Sigmoid colon (tissue), 7 donors: ENCODE data around the gene ZNF446. TPM values are rescaled to one million over a fixed set of nuclear protein-coding genes. Genes with fewer than 3 reads are reported as not detected.

Source experiments
- DNase-seq: peaks from one replicate; pipeline ENCODE4 v3.0.0-alpha.2; 2019
- H3K27ac ChIP-seq, 4 donors: fragments of 200-600 bp; sonication (generic); one replicate each; pipeline ENCODE4 v1.5.1; 2016 to 2019; ENCODE audit warnings: mild to moderate bottlenecking in 1 of 4
- H3K27me3 ChIP-seq, 3 donors: fragments of 200-600 bp; sonication (generic); one replicate each; pipeline ENCODE4 v1.5.1; 2019; ENCODE audit warnings: mild to moderate bottlenecking in 1 of 3
- H3K36me3 ChIP-seq, 4 donors: fragments of 200-600 bp; sonication (generic); one replicate each; pipeline ENCODE4 v1.5.1; 2016 to 2019
- H3K4me1 ChIP-seq, 4 donors: fragments of 200-600 bp; sonication (generic); one replicate each; pipeline ENCODE4 v1.5.1; 2017 to 2019
- H3K4me3 ChIP-seq, 4 donors: fragments of 200-600 bp; sonication (generic); one replicate each; pipeline ENCODE4 v1.5.1; 2017 to 2019; ENCODE audit warnings: mild to moderate bottlenecking in 2 of 4, moderate library complexity in 1 of 4
- H3K9me3 ChIP-seq, 4 donors: fragments of 200-600 bp in 3 of 4; sonication (generic) in 3 of 4; one replicate each; pipeline versions ENCODE4 v1.5.1 to v1.6.1; 2013 to 2019
- CTCF ChIP-seq, 4 experiments: fragments of 450-650 bp in 3 of 4; fragments of 200-600 bp in 1 of 4; IDR thresholded peaks; one replicate each; pipeline ENCODE4 v1.5.1; 2016 to 2019; ENCODE audit warnings: antibody characterized with exemption in 4 of 4, mild to moderate bottlenecking in 3 of 4, moderate library complexity in 2 of 4
- EP300 ChIP-seq, 4 donors: sonication (generic); formaldehyde crosslinking; IDR thresholded peaks; one replicate each; pipeline ENCODE4 v1.6.1; 2017; ENCODE audit warnings: antibody characterized with exemption in 4 of 4
- POLR2A ChIP-seq, 2 donors: fragments of 450-650 bp; IDR thresholded peaks; one replicate each; pipeline ENCODE4 v1.6.1; 2016; ENCODE audit warnings: antibody characterized with exemption in 2 of 2, mild to moderate bottlenecking in 2 of 2, moderate library complexity in 2 of 2
- POLR2AphosphoS5 ChIP-seq, 4 donors: sonication (generic); formaldehyde crosslinking; IDR thresholded peaks; one replicate each; pipeline ENCODE4 v1.6.1; 2017; ENCODE audit warnings: antibody characterized with exemption in 4 of 4
- WGBS, 2 donors: extraction: QIAGEN DNeasy Blood & Tissue Kit; methylation state at CpG; one replicate each; pipeline ENCODE4 v1.1.7; 2013; 5-methylcytosine and 5-hydroxymethylcytosine counted together
- intact Hi-C: fragments of 100-400 bp; cut with DNase I; formaldehyde crosslinking; loops from one replicate; pipeline ENCODE4 v1.15.1; 2023
- polyA plus RNA-seq, 3 donors: library from polyadenylated mRNA; stranded (reverse); fragments of 200-250 nt; gene quantifications; one replicate each; pipeline ENCODE4 v1.2.3, GENCODE V29; 2013
- small RNA-seq, 3 donors: library from RNA; depleted of rRNA; stranded (forward); fragments of <200 nt; gene quantifications; one replicate each; pipeline ENCODE3, GENCODE V24; 2016
- total RNA-seq, 4 donors: library from RNA; depleted of rRNA; stranded (reverse); fragments of >200 nt; gene quantifications; one replicate each; pipeline ENCODE4 v1.1.0, GENCODE V29; 2016
- donor health status: healthy with polysubstance abuse.
- donor health status: Bipolar disorder and iron deficiency.
- donor health status: healthy.

The ZNF446 gene
- total and polyA plus RNA-seq, 7 donors: 4.4 to 20.8 (median 11.4) TPM

- Histone ChIP-seq H3K27me3 (no peaks in the 10 kb centered on the region), H3K9me3 (no peaks in the 10 kb centered on the region)
Observed at GRCh38 chr19:58521651-58522050, 45.5 kb downstream of the ZNF446 start.

GRCh38 chr19:58522709-58523108, 46.6 kb downstream of the ZNF446 start:
- H3K4me3 ChIP-seq: no peak overlapping the region
- WGBS, 2 donors: 91 to 92% methylated on average over 3 of the region's 3 CpGs
- no peaks in the 10 kb centered on the region for H3K9me3 ChIP-seq
- H3K36me3 ChIP-seq: no peaks in the 10 kb centered on the region
- TF ChIP-seq EP300 (IDR thresholded peaks at IDR 0.05) (no peak), POLR2A (IDR thresholded peaks at IDR 0.05) (no peak), CTCF (IDR thresholded peaks at IDR 0.05) (no peak), POLR2AphosphoS5 (IDR thresholded peaks at IDR 0.05) (no peak)
- H3K27me3 ChIP-seq: no peaks in the 10 kb centered on the region
- no peak for DNase-seq
- H3K4me1 ChIP-seq: peaks cover 0 to 23% (median 21%) of the 10 kb centered on the region in 4 donors
- intact Hi-C loops: no loop called here
- H3K27ac ChIP-seq: no peak overlapping the region

More at GRCh38 chr19:58521651-58522050, 45.5 kb downstream of the ZNF446 start:
- no peak overlapping the region for H3K4me3 ChIP-seq
- intact Hi-C loops: no loop called here
- H3K27ac ChIP-seq: no peak overlapping the region
- peaks cover 0 to 34% (median 31%) of the 10 kb centered on the region in 4 donors for H3K4me1 ChIP-seq
- TF ChIP-seq EP300 (IDR thresholded peaks at IDR 0.05) (no peak), POLR2A (IDR thresholded peaks at IDR 0.05) (no peak), POLR2AphosphoS5 (IDR thresholded peaks at IDR 0.05) (no peak), CTCF (IDR thresholded peaks at IDR 0.05) (no peak)
- DNase-seq: no peak
- 77% methylated on average over 4 of the region's 4 CpGs for WGBS, 2 donors
- peaks cover 4 to 8% (median 7%) of the 10 kb centered on the region in 4 donors for H3K36me3 ChIP-seq

- peaks cover 0 to 9% (median 0%) of the 10 kb centered on the region in 3 donors for H3K27me3 ChIP-seq
- H3K4me3 ChIP-seq: no peak overlapping the region
- WGBS, 2 donors: 79 to 83% methylated on average over 3 of the region's 3 CpGs
- intact Hi-C loops: no loop called here
- H3K36me3 ChIP-seq: no peaks in the 10 kb centered on the region
- H3K4me1 ChIP-seq: no peaks in the 10 kb centered on the region
- no peak overlapping the region for H3K27ac ChIP-seq
- no peak for TF ChIP-seq POLR2AphosphoS5 (IDR thresholded peaks at IDR 0.05)
- no peak for TF ChIP-seq CTCF (IDR thresholded peaks at IDR 0.05)
- TF ChIP-seq POLR2A (IDR thresholded peaks at IDR 0.05): no peak
- TF ChIP-seq EP300 (IDR thresholded peaks at IDR 0.05): no peak
- no peaks in the 10 kb centered on the region for H3K9me3 ChIP-seq
- no peak for DNase-seq
Observed at GRCh38 chr19:58529405-58529804, 53.3 kb downstream of the ZNF446 start.

Small RNAs within 50 kb of the gene (small RNA-seq; reads per million reads assigned to genes)
- gene RN7SL693P: 0 reads per million in 3 donors
- gene RNU6-1337P: 0 reads per million in 3 donors

Other genes with a start within 250 kb of the ZNF446 start
- gene ZNF544, start 247.4 kb upstream of the ZNF446 start, total RNA-seq: 10 to 100 TPM; 25.8 to 45.1 (median 34.8) TPM
- gene ZNF544, start 247.4 kb upstream of the ZNF446 start, polyA plus RNA-seq: 10 to 100 TPM; 16.4 to 28.6 (median 20.4) TPM
- gene ZNF8, start 197.4 kb upstream of the ZNF446 start, total RNA-seq: 1 to 10 TPM; 4.9 to 8.6 (median 6.5) TPM
- gene ZNF8, start 197.4 kb upstream of the ZNF446 start, polyA plus RNA-seq: 1 to 10 TPM in 1 of 3 donors, under 1 TPM in 2; 0.60 to 2.0 (median 0.92) TPM
- gene ERVK3-1, start 171.0 kb upstream of the ZNF446 start, total RNA-seq: 10 to 100 TPM; 41.7 to 49.4 (median 44.0) TPM
- 10 to 100 TPM; 23.6 to 35.0 (median 27.6) TPM for gene ERVK3-1, start 171.0 kb upstream of the ZNF446 start, polyA plus RNA-seq
- 1 to 10 TPM; 1.4 to 3.6 (median 2.2) TPM for gene ZSCAN22, start 149.4 kb upstream of the ZNF446 start, total RNA-seq
- gene ZSCAN22, start 149.4 kb upstream of the ZNF446 start, polyA plus RNA-seq: 1 to 10 TPM in 1 of 3 donors, under 1 TPM in 2; 0.60 to 1.3 (median 0.69) TPM
- gene A1BG, start 122.9 kb upstream of the ZNF446 start, total RNA-seq: 10 to 100 TPM in 2 of 4 donors, 1 to 10 TPM in 2; 1.9 to 17.4 (median 12.1) TPM
- 10 to 100 TPM in 2 of 3 donors, 1 to 10 TPM in 1; 7.2 to 23.4 (median 16.0) TPM for gene A1BG, start 122.9 kb upstream of the ZNF446 start, polyA plus RNA-seq
- under 1 TPM; 0.28 to 0.54 (median 0.43) TPM for gene ZNF497, start 113.6 kb upstream of the ZNF446 start, total RNA-seq
- gene ZNF497, start 113.6 kb upstream of the ZNF446 start, polyA plus RNA-seq: under 1 TPM in 2 of 3 donors, not detected in 1; 0.46 to 0.79 TPM
- 1 to 10 TPM in 3 of 4 donors, under 1 TPM in 1; 0.66 to 2.2 (median 1.5) TPM for gene ZNF837, start 95.3 kb upstream of the ZNF446 start, total RNA-seq
- 1 to 10 TPM; 1.2 to 2.5 (median 1.8) TPM for gene ZNF837, start 95.3 kb upstream of the ZNF446 start, polyA plus RNA-seq
- 1,000 to 10,000 TPM; 1,322 to 2,581 (median 2,411) TPM for gene RPS5, start 89.1 kb upstream of the ZNF446 start, total RNA-seq
- gene RPS5, start 89.1 kb upstream of the ZNF446 start, polyA plus RNA-seq: 1,000 to 10,000 TPM; 1,097 to 1,974 (median 1,406) TPM
- gene RNF225, start 80.7 kb upstream of the ZNF446 start, total RNA-seq: not detected
- gene RNF225, start 80.7 kb upstream of the ZNF446 start, polyA plus RNA-seq: under 1 TPM in 1 of 3 donors, not detected in 2; 0.07 TPM
- 10 to 100 TPM in 2 of 4 donors, 1 to 10 TPM in 2; 8.2 to 21.4 (median 12.0) TPM for gene ZNF584, start 67.7 kb upstream of the ZNF446 start, total RNA-seq
- 1 to 10 TPM; 3.0 to 7.3 (median 4.8) TPM for gene ZNF584, start 67.7 kb upstream of the ZNF446 start, polyA plus RNA-seq
- gene ZNF132, start 36.2 kb upstream of the ZNF446 start, total RNA-seq: 10 to 100 TPM in 1 of 4 donors, 1 to 10 TPM in 3; 5.3 to 12.2 (median 6.4) TPM
- gene ZNF132, start 36.2 kb upstream of the ZNF446 start, polyA plus RNA-seq: 1 to 10 TPM in 1 of 3 donors, under 1 TPM in 1, not detected in 1; 0.60 to 1.7 TPM
- gene ZNF324B, start 24.7 kb upstream of the ZNF446 start, total RNA-seq: 1 to 10 TPM; 5.4 to 9.7 (median 6.1) TPM
- gene ZNF324B, start 24.7 kb upstream of the ZNF446 start, polyA plus RNA-seq: 1 to 10 TPM in 2 of 3 donors, under 1 TPM in 1; 0.60 to 5.3 (median 2.1) TPM
- gene ZNF324, start 9.3 kb upstream of the ZNF446 start, total RNA-seq: 10 to 100 TPM; 10.5 to 16.4 (median 14.0) TPM
- 1 to 10 TPM; 3.6 to 8.8 (median 4.6) TPM for gene ZNF324, start 9.3 kb upstream of the ZNF446 start, polyA plus RNA-seq
- gene SLC27A5, start 35.6 kb downstream of the ZNF446 start, total RNA-seq: 10 to 100 TPM in 1 of 4 donors, 1 to 10 TPM in 3; 4.2 to 13.5 (median 8.7) TPM
- 10 to 100 TPM in 1 of 3 donors, 1 to 10 TPM in 2; 2.3 to 22.9 (median 6.0) TPM for gene SLC27A5, start 35.6 kb downstream of the ZNF446 start, polyA plus RNA-seq
- gene ZBTB45, start 43.5 kb downstream of the ZNF446 start, total RNA-seq: 10 to 100 TPM in 1 of 4 donors, 1 to 10 TPM in 3; 7.6 to 13.8 (median 8.4) TPM
- 10 to 100 TPM in 1 of 3 donors, 1 to 10 TPM in 2; 4.9 to 10.2 (median 6.0) TPM for gene ZBTB45, start 43.5 kb downstream of the ZNF446 start, polyA plus RNA-seq
- 100 to 1,000 TPM; 157 to 236 (median 207) TPM for gene TRIM28, start 67.7 kb downstream of the ZNF446 start, total RNA-seq
- 100 to 1,000 TPM in 2 of 3 donors, 10 to 100 TPM in 1; 84.8 to 223 (median 150) TPM for gene TRIM28, start 67.7 kb downstream of the ZNF446 start, polyA plus RNA-seq
- gene CHMP2A, start 78.8 kb downstream of the ZNF446 start, total RNA-seq: 100 to 1,000 TPM; 101 to 144 (median 136) TPM
- gene CHMP2A, start 78.8 kb downstream of the ZNF446 start, polyA plus RNA-seq: 100 to 1,000 TPM; 196 to 372 (median 300) TPM
- gene UBE2M, start 82.3 kb downstream of the ZNF446 start, total RNA-seq: 10 to 100 TPM; 22.4 to 37.5 (median 30.3) TPM
- gene UBE2M, start 82.3 kb downstream of the ZNF446 start, polyA plus RNA-seq: 10 to 100 TPM; 48.0 to 58.5 (median 57.8) TPM
- gene MZF1, start 97.0 kb downstream of the ZNF446 start, total RNA-seq: 10 to 100 TPM; 13.6 to 31.5 (median 20.1) TPM
- gene MZF1, start 97.0 kb downstream of the ZNF446 start, polyA plus RNA-seq: 10 to 100 TPM in 1 of 3 donors, 1 to 10 TPM in 2; 5.8 to 28.7 (median 9.0) TPM